Activated CD4-positive, alpha-beta T cell treated with anti-CD3 and anti-CD28 coated beads for 24 hours (primary cell): ENCODE data around the gene ABLIM1.

Experiments used
- DNase-seq, 2 donors: peaks; one replicate each; pipeline ENCODE4 v3.0.0-alpha.2; 2020; ENCODE audit warnings: low read depth in 2 of 2

The ABLIM1 gene

DNA sequence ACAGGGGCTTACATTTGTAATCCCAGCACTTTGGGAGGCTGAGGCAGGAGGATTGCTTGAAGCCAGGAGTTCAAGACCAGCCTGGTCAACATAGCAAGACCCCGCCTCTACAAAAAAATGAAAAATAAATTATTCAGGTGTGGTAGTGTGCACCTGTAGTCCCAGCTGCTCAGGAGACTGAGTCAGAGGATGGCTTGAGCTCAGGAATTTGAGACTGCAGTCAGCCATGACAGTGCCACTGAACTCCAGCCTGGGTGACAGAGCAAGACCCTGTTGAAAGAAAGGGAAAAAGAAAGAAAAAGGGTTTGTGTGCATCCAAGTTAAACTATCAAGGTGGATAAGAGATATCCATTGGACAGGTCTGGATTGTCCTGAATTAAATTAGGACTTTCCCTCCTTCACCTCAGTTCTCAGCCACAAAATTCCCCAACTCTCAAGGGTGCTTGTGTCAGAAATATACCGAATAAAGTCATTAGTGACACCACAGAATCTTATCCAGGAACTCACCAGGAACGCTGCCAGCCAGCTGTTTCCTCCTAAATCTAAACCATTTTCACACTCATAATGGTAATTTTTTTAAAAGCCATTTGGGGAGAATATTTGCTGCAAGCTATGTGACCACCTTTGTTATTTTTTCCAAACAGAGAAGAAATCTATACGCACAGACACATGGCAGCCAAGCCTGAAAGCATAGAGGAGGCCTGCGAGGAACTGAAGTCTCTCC is 265.8 kb downstream of the ABLIM1 start:
- DNase-seq: no peak

DNA sequence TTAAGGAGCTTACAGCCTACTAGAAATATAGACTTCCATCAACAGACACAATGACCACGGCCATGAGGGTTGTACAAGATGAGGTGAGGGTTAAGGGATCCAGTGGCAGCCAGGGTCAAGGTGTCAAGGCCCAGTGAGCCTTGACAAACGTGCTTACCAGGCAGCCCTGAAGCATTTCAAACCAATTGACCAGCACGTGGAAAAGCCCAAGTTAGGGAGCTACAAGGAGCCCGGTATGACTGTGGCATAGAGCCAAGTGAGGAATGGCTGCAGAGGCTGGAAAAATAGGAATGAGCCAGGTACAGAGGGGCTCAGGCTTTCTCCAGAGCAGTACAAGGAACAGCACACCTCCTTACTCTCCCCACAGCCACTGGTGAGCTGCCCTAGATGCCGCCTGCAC is 266.5 kb downstream of the ABLIM1 start:
- no peak for DNase-seq

DNA sequence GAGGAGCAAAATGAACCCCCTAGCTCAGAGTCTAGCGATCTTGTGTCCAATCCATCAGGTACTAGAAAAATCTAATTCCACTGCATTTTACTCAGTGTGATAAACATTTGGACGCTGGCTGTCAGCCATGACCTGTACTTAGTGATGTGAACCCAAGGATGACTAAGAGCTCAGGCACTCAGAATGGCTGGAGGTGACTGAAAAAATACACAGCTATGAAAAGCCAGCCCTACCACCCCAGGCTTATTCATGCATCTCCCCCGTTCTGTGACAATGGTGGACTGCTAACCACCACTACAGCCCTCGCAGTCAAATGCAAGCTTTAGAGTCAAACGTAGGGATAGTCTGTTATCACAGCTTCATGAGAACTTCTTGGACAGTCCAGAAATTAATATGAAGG is 268.6 kb downstream of the ABLIM1 start:
- no peak for DNase-seq

DNA sequence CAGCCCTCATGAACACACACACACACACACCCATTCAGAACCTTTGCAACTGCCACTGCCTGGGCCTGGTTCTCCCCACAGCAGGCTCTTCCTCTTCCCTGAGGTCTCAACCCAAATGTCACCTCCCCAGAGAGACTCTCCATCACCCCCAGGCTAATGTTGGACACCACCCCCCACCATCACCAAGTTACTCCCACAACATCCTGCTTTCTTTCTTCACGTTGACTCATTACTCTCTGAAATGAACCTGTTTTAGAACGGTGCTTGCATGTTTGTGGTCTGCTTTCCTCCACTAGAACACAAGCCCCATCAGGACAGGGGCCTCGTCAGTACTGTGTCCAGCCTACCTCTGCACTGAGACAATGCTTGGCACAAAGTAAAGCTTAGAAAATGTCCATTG is 269.8 kb downstream of the ABLIM1 start:
- DNase-seq: no peak

DNA sequence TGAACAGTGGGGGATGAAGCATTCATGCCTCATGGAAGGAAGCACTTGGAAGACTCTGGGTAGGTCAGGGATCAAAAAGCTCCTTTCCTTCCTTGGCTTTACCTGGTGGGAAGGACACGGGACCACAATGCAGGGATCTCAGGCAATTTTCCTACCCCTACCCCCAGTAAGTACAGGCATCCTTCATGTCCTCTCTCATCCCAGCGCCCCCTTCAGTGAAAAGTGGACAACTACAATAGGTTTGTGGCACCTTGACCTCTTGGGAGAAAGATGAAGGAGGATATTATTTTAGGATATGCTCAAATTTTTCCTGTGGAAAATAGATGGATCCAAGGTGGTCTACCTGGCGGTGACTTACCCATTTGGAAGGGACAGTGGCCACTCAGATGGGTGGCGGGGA is 270.3 kb downstream of the ABLIM1 start:
- no peak for DNase-seq

DNA sequence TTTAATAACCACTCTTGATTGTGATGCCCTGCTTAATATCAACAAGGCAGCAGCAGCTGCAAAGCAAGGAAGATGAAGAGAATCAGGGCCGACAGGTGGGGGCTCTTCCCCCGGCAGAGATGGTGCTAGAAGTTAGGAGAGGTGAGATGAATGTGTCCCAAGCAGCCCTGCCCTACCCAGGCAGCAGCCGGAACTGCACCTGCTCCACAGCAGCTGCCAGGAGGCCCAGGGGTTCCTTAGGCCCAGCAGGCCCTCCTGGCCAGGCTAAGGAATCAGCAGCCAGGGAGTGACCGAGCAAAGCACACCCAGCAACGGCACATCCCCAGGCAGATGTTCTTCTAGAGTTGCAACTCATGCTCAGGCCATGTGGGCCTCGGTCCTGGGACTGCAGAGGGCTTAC is 271.6 kb downstream of the ABLIM1 start:
- DNase-seq: no peak

DNA sequence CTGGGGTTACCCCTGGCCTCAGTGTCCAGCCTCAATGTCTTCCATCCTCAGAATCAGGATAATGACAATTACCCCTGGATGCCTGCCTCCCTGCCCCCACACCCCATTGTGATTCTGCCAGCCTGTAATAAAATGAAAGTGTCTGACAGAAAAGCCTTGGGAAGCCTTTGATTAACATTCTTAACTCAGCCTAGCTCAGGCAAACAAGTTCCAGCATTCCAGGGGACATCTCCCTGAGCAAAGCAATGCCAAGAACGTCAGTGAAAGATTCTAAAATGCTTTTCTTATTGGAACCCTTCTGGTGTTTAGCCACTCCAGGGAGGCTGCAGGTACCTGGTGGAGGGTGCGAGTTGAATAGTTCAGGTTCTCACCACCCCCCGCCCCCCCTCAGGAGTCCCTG is 272.5 kb downstream of the ABLIM1 start:
- no peak for DNase-seq

DNA sequence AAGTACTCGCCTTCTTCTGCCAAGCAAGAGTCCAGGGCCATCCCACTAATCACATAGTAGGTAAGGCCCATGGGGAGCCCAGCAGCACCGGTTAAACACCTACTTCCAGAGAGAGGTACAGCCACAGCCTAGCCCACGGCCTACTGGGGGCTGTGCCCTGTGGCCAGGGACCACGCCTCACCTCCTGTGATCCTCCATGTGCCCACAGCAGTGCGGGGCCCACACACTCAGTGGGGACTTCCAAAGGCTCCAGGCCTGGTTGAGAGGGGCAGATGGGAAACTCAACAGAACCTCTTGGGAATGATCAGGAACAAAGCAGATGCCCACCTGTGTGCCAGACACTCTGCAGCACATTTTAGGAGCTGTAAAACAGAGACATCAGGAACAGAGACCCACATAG is 273.5 kb downstream of the ABLIM1 start:
- DNase-seq: no peak

DNA sequence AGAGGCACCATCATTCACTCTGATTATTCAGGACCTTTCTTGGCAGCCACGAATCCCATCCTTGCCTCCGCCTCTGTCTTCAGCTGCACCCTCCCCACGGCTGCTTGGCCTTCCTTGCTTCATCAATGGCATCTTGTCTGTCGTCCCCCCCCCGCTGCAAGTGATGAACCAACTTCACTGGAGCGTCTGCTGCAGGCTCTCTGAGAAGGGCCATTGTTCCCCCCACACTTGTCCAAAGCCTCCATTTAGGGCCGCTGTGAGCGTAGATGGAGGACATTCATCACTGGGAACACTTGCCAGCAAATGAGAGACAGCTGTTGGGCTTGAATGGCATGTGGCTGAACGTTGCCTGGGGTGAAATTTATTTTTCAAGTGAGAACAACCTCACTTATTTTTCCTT is 273.9 kb downstream of the ABLIM1 start:
- no peak for DNase-seq
